ENCODE results near the gene HSPA12B. TPM values are rescaled to one million over a fixed set of nuclear protein-coding genes. Genes with fewer than 3 reads are reported as not detected.

The HSPA12B gene
- total and polyA plus RNA-seq, 2 of the 8 experiments (the other 6 are each of a cell fraction or from before 2014, with no cell fraction given) = 2.2 to 4.3 TPM

DNA sequence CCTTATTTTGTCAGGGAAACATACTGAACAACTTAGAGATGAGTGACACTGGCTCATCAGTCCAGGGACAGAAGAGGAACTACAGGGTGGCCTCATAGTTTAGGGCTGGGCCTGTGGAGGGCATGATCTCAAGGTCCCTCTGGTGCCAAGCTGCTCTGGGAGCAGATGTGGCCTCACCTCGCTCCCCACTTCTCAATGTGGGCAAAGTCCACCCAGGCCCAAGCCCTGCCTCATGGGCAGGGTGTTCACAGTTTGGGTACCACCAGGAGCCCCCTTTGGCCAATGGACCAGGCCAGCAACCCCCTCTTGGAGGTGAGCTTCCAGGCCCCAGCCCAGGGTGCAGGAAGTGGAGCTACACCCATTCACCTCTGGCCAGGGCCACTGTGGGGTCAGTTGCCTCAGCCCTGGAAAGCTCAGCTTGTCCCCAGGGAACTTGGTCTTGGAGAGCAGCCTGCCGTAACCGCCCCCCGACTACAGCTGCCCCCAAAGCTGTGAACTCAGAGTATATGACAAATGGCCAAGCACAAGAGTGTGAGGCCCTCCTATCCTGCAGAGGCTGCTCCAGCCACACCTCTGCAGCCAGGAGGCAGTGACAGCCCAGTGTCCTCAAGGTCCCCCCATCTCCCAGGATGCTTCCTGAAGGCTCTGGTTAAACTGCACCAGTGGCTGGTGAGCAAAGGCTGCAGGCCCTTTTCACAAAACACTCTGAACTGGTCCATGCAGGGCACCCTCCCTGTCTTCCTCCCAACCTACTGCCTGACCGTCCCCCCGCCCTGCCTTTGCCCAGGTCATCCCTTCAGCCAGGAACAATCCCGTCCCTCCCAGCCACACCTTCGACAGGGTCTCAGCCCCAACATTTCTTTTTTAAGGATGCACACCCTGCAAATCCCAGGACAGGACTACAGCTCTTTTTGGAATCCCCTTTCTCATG, 31.5 kb downstream of the HSPA12B start:
- peaks cover 1 to 10% of the 10 kb centered on the region in 2 experiments for H4K20me1 ChIP-seq (replicated peaks in 1 of 2; ENCODE audit: control insufficient read depth in 1 of 2, insufficient read depth in 2 of 2, low read length in 2 of 2)
- H4K8ac ChIP-seq (ENCODE audit: extremely low read depth, insufficient read depth, low read length) = no peak overlapping the region
- 97% methylated on average over 8 of the region's 8 CpGs; no CpG with 5 or more reads in 1 of the 2 experiments for WGBS, 2 experiments (ENCODE audit: extremely low coverage in 1 of 2, insufficient coverage in 1 of 2, insufficient read length in 1 of 2, insufficient replicate concordance in 2 of 2, low coverage in 1 of 2, low lambda C conversion rate in 2 of 2, missing lambda C conversion rate in 1 of 2)
- no peak overlapping the region for H3K4me2 ChIP-seq (ENCODE audit: insufficient read depth in 1 of 2, low read depth in 2 of 2, low read length in 2 of 2)
- no peak overlapping the region for H2AFZ ChIP-seq (ENCODE audit: low read length)
- H3K9me3 ChIP-seq (ENCODE audit: insufficient read depth in 2 of 2, low read depth in 1 of 2, low read length in 1 of 2) = no peaks in the 10 kb centered on the region
- no peak for DNase-seq (ENCODE audit: low read depth in 1 of 2, low spot score in 2 of 2)
- no peak overlapping the region; a peak in 1 of 7 replicates for H3K9ac ChIP-seq (replicated peaks in 1 of 4; ENCODE audit: extremely low read depth in 1 of 4, low read depth in 3 of 4, low read length in 3 of 4)
- H2BK5ac ChIP-seq (ENCODE audit: low read depth, low read length) = no peak overlapping the region
- no peak overlapping the region for H3K18ac ChIP-seq (ENCODE audit: extremely low read depth, low read length)
- peaks cover 22% of the 10 kb centered on the region for H3K79me1 ChIP-seq (ENCODE audit: low read depth, low read length)
- H3K4ac ChIP-seq (replicated peaks; ENCODE audit: insufficient read length, low read depth, low read length) = no peak overlapping the region
- ChIA-PET POLR2A (ENCODE audit: partially characterized antibody) (interaction anchor here (1.2 to 4.4 kb wide), 3 partner anchors 8 to 15 kb away, joined by 3 to 46 read pairs (median 4); no protein-coding TSS in a partner anchor), CTCF (ENCODE audit: partially characterized antibody) (interaction anchor here (1.1 to 14.2 kb wide), 6 partner anchors 12 to 87 kb away, joined by 3 to 277 read pairs (median 6); partner anchors contain the start of gene AP5S1)
- H3K27ac ChIP-seq (ENCODE audit: low read depth, low read length) = no peak overlapping the region
- H4K91ac ChIP-seq (replicated peaks; ENCODE audit: insufficient read length, low read length) = no peak overlapping the region
- H2AK5ac ChIP-seq (ENCODE audit: low read depth, low read length) = no peak overlapping the region
- no peak overlapping the region for H4K5ac ChIP-seq (ENCODE audit: insufficient read length, low read depth, low read length)
- H2BK15ac ChIP-seq (ENCODE audit: low read length) = no peak overlapping the region
- H3K36me3 ChIP-seq (ENCODE audit: control insufficient read depth in 2 of 4, insufficient read depth in 4 of 4, low read length in 3 of 4) = peaks cover 0 to 6% (median 0%) of the 10 kb centered on the region in 4 experiments; a peak in 1 of 8 replicates
- no peak overlapping the region for H3K4me3 ChIP-seq (ENCODE audit: extremely low read depth in 1 of 4, insufficient read depth in 2 of 4, low read depth in 3 of 4, low read length in 4 of 4)
- H2BK12ac ChIP-seq (ENCODE audit: low read depth, low read length) = no peak overlapping the region
- H3K27me3 ChIP-seq (replicated peaks in 1 of 4; ENCODE audit: control insufficient read depth in 3 of 4, extremely low read depth in 1 of 4, insufficient read depth in 3 of 4, low read length in 3 of 4) = no peaks in the 10 kb centered on the region
- H3K14ac ChIP-seq (ENCODE audit: insufficient read length) = no peak overlapping the region
- H3K23me2 ChIP-seq (ENCODE audit: low read depth, low read length) = peaks cover 12% of the 10 kb centered on the region; the same call in 1 of the 2 replicates
- H3K4me1 ChIP-seq (replicated peaks in 1 of 4; ENCODE audit: control insufficient read depth in 3 of 4, insufficient read depth in 4 of 4, low read length in 3 of 4) = peaks cover 3 to 14% (median 6%) of the 10 kb centered on the region in 4 experiments; a peak in 6 of 7 replicates
- no peak overlapping the region for H3K56ac ChIP-seq (replicated peaks; ENCODE audit: insufficient read length, low read depth, low read length)
- FAIRE-seq = no peak
- no peak overlapping the region for H2BK120ac ChIP-seq (replicated peaks; ENCODE audit: low read depth, low read length)
- H2BK20ac ChIP-seq (ENCODE audit: low read length) = no peak overlapping the region
- peaks cover 0 to 30% of the 10 kb centered on the region in 2 experiments; a peak in 1 of 4 replicates for H3K79me2 ChIP-seq (ENCODE audit: control insufficient read depth in 1 of 2, insufficient read depth in 2 of 2, low read length in 2 of 2)
- no peak overlapping the region for H3K23ac ChIP-seq (ENCODE audit: insufficient read length)
- TF ChIP-seq KDM5A (IDR thresholded peaks at IDR 0.05; ENCODE audit: low read length) (no peak), CEBPB (IDR thresholded peaks at IDR 0.05; ENCODE audit: low read depth, low read length) (no peak), MAFK (IDR thresholded peaks at IDR 0.05; ENCODE audit: low read depth, low read length) (no peak), SIX5 (IDR thresholded peaks at IDR 0.05; ENCODE audit: low read depth, low read length) (no peak), ASH2L (IDR thresholded peaks at IDR 0.05; ENCODE audit: low read length) (no peak), TCF12 (IDR thresholded peaks at IDR 0.05; ENCODE audit: low read depth, low read length) (no peak), RFX5 (IDR thresholded peaks at IDR 0.05; ENCODE audit: borderline replicate concordance, low read depth, low read length) (no peak), BCL11A (IDR thresholded peaks at IDR 0.05; ENCODE audit: low read depth in 2 of 2, low read length in 2 of 2) (no peak)
- TF ChIP-seq, protein P1, sequence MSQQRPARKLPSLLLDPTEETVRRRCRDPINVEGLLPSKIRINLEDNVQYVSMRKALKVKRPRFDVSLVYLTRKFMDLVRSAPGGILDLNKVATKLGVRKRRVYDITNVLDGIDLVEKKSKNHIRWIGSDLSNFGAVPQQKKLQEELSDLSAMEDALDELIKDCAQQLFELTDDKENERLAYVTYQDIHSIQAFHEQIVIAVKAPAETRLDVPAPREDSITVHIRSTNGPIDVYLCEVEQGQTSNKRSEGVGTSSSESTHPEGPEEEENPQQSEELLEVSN (IDR thresholded peaks at IDR 0.05) = no peak
- TF ChIP-seq, protein P2, sequence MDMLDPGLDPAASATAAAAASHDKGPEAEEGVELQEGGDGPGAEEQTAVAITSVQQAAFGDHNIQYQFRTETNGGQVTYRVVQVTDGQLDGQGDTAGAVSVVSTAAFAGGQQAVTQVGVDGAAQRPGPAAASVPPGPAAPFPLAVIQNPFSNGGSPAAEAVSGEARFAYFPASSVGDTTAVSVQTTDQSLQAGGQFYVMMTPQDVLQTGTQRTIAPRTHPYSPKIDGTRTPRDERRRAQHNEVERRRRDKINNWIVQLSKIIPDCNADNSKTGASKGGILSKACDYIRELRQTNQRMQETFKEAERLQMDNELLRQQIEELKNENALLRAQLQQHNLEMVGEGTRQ (IDR thresholded peaks at IDR 0.05; ENCODE audit: low read length) = no peak

All from H1 (cell line).